Lower leg skin (tissue), 4 donors: ENCODE data around the gene RNF157. TPM values are rescaled to one million over a fixed set of nuclear protein-coding genes. Genes with fewer than 3 reads are reported as not detected.
"Not testable (repeated sequence)": the region's sequence is repeated elsewhere in the genome, so short reads cannot be mapped to it uniquely, and the experiment has no call there.

Experiments used
- DNase-seq, 2 donors: peaks; one replicate each; pipeline ENCODE4 v3.0.0-alpha.2; 2019; ENCODE audit warnings: low spot score in 2 of 2
- H3K4me3 ChIP-seq: fragments of 200-600 bp; sonication (generic); 2 replicates; pipeline ENCODE4 v1.5.1; 2017; ENCODE audit warnings: mild to moderate bottlenecking, low read depth; ENCODE audit not compliant: poor library complexity, severe bottlenecking
- CTCF ChIP-seq, 3 donors: fragments of 450-650 bp; IDR thresholded peaks; one replicate each; pipeline ENCODE4 v1.5.1; 2016; ENCODE audit warnings: antibody characterized with exemption in 3 of 3, mild to moderate bottlenecking in 3 of 3, moderate library complexity in 2 of 3
- POLR2A ChIP-seq, 2 donors: fragments of 450-650 bp; IDR thresholded peaks; one replicate each; pipeline ENCODE4 v1.6.1; 2016 to 2017; ENCODE audit warnings: antibody characterized with exemption in 2 of 2, mild to moderate bottlenecking in 1 of 2, moderate library complexity in 1 of 2
- WGBS, 2 donors: methylation state at CpG; one replicate each; pipeline ENCODE4 v1.1.5; 2018; 5-methylcytosine and 5-hydroxymethylcytosine counted together
- intact Hi-C: fragments of 100-400 bp; cut with DNase I; formaldehyde crosslinking; loops from one replicate; pipeline ENCODE4 v1.15.0; 2023; ENCODE audit warnings: low total_unique reads
- total RNA-seq, 4 donors: library from RNA; depleted of rRNA; stranded (reverse); fragments of >200 nt; gene quantifications; one replicate each; pipeline ENCODE4 v1.1.0, GENCODE V29; 2016

RNF157 gene
- total RNA-seq, 4 donors from 2014 or later = 0.83 to 2.4 (median 1.4) TPM

- no peak overlapping the region for H3K4me3 ChIP-seq
- TF ChIP-seq CTCF (IDR thresholded peaks at IDR 0.05) (no peak), POLR2A (IDR thresholded peaks at IDR 0.05) (no peak)
- WGBS, 2 donors = 75 to 80% methylated on average over 7 of the region's 7 CpGs
- peak in 1 of 2 donors; percentile 75 for DNase-seq
- intact Hi-C loops = no loop called here
Measured at GRCh38 chr17:76246080-76247066, 6.1 kb upstream of the RNF157 start.

- intact Hi-C loops, H3K4me3 ChIP-seq: not testable (repeated sequence)
- 89 to 92% methylated on average over 8 of the region's 8 CpGs for WGBS, 2 donors
- peak in 1 of 2 donors; percentile 52 for DNase-seq
Measured at GRCh38 chr17:76244721-76245120, 4.4 kb upstream of the RNF157 start.

GRCh38 chr17:76243826-76244679, 3.8 kb upstream of the RNF157 start:
- intact Hi-C loops = no loop called here
- H3K4me3 ChIP-seq = no peak overlapping the region
- 62% methylated on average over 12 of the region's 12 CpGs for WGBS, 2 donors
- TF ChIP-seq CTCF (IDR thresholded peaks at IDR 0.05) (no peak), POLR2A (IDR thresholded peaks at IDR 0.05) (no peak)
- peak in 1 of 2 donors; percentile 78 for DNase-seq

GRCh38 chr17:76241691-76242255, 1.5 kb upstream of the RNF157 start:
- 93 to 94% methylated on average over 15 of the region's 15 CpGs for WGBS, 2 donors
- peak in 1 of 2 donors; percentile 82 for DNase-seq
- TF ChIP-seq POLR2A (IDR thresholded peaks at IDR 0.05) (no peak), CTCF (IDR thresholded peaks at IDR 0.05) (no peak)
- intact Hi-C loops = no loop called here
- no peak overlapping the region for H3K4me3 ChIP-seq

GRCh38 chr17:76241204-76241538, 878 bp upstream of the RNF157 start:
- intact Hi-C loops = no loop called here
- peak overlapping the region; percentile 40 for H3K4me3 ChIP-seq
- 13 to 20% methylated on average over 12 of the region's 12 CpGs for WGBS, 2 donors
- TF ChIP-seq CTCF (IDR thresholded peaks at IDR 0.05) (no peak), POLR2A (IDR thresholded peaks at IDR 0.05) (no peak)
- peak in 1 of 2 donors; percentile 87 for DNase-seq
